GM20000 (cell line): ENCODE data around the gene PGBD2.

Experiments used
- DNase-seq: peaks from one replicate; pipeline ENCODE4 v3.0.0; 2012; ENCODE audit warnings: low spot score
- CTCF ChIP-seq: IDR thresholded peaks from 2 replicates; pipeline ENCODE4 v1.5.1; 2012; ENCODE audit warnings: mild to moderate bottlenecking, control low read depth; ENCODE audit errors: extremely low read depth, missing control alignments

Gene PGBD2

DNA sequence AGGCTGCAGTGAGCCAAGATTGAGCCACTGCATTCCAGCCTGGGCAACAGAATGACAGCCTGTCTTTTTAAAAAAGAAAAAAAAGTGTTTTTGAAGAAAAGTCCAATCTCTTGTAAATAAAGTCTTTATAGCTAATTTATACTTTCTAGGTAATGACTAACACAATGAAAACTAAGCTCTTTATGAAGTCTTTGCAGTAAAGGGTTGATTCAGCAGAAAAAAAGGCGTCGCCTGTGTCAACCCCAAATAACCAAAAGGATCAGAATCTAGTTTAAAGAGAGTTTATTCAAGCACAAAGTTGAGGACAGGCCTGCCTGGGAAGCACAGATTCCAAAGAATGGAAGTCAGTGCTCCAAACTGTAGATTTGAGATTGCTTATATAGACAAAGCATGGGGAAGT is 14.3 kb upstream of the PGBD2 start:
- DNase-seq: no peak
- no peak for TF ChIP-seq CTCF

DNA sequence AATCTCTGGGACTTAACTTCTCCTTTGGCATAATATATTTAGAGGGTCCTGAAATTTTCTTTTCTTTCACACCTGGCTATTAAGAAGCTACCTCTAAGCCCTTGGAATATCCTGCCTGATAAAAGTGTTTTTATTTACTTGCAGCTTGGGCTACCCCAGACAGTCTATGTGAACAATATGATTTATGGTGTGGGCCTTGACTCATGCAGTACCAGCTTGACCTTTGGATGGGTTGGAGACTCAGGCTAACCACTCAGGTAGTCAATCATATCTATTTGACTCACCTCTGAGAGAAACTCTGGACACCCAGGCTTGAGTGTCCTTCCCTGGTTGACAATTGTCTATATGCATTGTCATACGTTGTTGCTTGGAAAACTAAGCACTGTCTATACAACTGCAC is 13.4 kb upstream of the PGBD2 start:
- DNase-seq: no peak

DNA sequence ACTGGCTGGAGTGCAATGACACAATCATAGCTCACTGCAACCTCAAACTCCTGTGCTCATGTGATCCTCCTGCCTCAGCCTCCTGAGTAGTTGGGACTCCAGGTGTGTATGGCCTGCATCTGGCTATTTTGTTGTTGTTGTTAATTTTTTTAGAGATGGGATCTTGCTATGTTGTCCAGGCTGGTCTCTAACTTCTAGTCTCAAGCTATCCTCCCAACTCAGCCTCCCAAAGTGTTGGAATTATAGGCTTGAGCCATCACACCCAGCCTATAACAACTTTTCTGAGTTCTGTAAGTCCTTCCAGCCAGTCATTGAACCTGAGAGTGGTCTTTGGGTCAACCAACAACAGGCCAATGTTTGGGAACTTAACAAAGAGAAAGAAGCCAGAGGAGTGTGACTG is 11.2 kb upstream of the PGBD2 start:
- DNase-seq: no peak
- no peak for TF ChIP-seq CTCF

More for the DNA sequence above, 13.4 kb upstream of the PGBD2 start:
- TF ChIP-seq CTCF: no peak

DNA sequence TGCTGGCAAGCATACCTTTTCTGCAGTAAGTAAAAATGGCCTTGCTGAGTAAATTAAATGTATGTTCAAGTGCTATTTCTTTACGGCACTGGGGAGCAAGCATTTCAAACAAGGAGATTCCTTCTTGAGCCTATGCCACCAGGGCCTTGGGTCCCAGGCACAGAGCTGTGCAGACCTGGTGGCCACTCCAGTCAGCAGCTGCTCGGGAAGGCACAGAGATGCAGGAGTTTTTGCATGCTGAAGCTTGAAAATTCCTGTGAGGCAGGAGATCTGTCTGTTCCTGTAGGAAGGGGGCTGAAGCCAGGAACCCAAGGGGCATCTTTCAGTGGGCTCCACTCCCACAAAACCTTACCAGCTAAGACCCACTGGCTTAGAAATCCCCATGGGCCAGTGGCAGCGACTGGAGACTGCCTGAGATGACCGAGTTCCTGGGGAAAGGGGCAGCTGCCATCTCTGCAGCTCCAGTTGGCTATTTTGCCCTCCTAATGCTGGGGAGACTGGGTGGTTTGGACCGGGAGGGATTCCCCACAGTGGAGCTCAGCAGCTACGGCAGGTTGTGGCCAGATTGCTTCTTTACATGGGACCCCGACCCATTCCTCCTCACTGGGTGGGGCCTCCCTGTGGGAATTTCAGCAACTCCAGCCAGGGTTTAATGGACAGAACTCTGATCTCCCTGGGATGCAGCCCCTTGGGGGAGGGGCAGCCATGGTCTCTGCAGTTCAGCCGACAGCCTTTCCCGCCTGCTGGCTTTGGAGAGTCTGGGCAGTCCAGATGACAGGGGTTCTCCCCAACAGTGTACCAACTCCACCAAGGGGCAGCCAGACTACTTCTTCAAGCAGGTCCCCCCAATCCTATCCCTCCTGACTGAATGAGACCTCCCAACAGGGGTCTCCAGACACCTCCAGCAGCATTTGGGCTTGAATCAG is 8.4 kb upstream of the PGBD2 start:
- no peak for DNase-seq
- TF ChIP-seq CTCF: no peak

DNA sequence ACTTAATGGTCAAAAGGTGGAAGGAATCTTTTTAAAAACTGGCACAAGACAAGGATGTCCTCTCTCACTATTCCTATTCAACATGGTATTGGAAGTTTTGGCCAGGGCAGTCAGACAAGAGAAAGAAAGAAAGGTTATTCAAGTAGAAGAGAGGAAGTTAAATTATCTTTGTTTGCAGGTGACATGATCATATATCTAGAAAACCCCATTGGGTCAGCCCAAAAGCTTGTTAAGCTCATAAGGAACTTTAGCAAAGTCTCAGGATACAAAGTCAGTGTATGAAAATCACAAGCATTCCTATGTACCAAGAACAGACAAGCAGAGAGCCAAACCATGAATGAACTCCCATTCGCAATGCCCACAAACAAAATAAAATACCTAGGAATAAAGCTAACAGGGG is 5.4 kb upstream of the PGBD2 start:
- no peak for DNase-seq
- TF ChIP-seq CTCF: no peak

- DNase-seq: no peak
- TF ChIP-seq CTCF: no peak
These were observed 4.5 kb upstream of the PGBD2 start for GRCh38 chr1:248901578-248901977.

DNA sequence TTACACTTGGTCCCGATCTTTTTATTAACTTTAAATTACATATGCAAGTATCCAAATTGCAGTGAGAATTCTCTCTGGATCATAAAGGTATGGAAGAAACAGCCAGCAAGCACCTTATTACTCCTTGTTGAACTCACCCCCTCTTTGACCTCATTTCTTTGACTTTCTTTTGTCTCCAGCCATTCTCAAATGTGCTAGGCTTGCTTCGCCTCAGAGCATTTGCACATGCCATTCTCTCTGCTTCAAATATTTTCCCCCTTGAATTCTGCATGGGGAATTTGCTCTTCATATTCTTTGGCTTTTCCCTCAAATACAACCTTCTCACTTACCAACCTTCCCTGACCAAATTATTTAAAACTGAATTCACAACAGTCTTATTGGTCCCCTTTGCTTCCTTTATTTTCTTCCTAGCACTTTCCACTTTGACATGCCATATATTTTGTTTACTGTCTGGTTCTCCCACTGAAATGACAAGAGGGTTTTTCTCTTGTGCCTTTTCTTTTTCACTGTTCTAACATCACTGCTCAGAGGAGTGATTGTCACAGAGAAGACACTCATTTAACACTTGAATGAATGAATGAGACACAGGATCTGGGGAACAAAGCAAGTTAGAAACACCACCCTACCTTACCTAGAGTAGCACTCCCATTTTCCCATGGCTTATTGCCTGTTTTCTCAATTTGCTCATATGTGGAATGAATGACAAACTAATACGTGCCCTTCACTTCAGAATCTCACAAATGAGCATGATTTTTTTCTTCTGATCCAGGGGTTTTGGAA is 1.4 kb upstream of the PGBD2 start:
- no peak for TF ChIP-seq CTCF
- DNase-seq: no peak
